ENCODE results near the gene TAS2R8.

Gene TAS2R8

GRCh38 chr12:10810068-10810467 lies 3.0 kb upstream of the TAS2R8 start, which contains the start of gene TAS2R9:
Gene TAS2R9, minus strand, starts transcription at chr12:10810168. Its CDS starts 93 bp downstream, at chr12:10810075.
- H2AFZ ChIP-seq (ENCODE audit: low read depth, low read length) = no peak within 1 kb of the TSS
- H3K23ac ChIP-seq (ENCODE audit: low read length in 2 of 2) = no peak within 1 kb of the TSS
- H4K91ac ChIP-seq (ENCODE audit: low read length) = no peak within 1 kb of the TSS
- H3K27me3 ChIP-seq (ENCODE audit: control insufficient read depth in 1 of 2, insufficient read depth in 1 of 2, low read length in 2 of 2) = no peaks in the 10 kb centered on the region
- no peak within 1 kb of the TSS for H2BK5ac ChIP-seq (ENCODE audit: low read depth, low read length, poor library complexity, severe bottlenecking)
- H4K8ac ChIP-seq (ENCODE audit: low read length) = no peak within 1 kb of the TSS
- H3K4me3 ChIP-seq (ENCODE audit: insufficient read depth in 1 of 2, low read depth in 1 of 2, low read length in 2 of 2) = no peak within 1 kb of the TSS
- H3K4me2 ChIP-seq (ENCODE audit: low read length, poor library complexity, severe bottlenecking) = no peak within 1 kb of the TSS
- H3K79me1 ChIP-seq (replicated peaks; ENCODE audit: low read length, poor library complexity, severe bottlenecking) = no peaks in the 10 kb centered on the region
- H3K9me3 ChIP-seq (ENCODE audit: control insufficient read depth, low read length) = no peaks in the 10 kb centered on the region
- H3K9ac ChIP-seq (ENCODE audit: low read length) = no peak within 1 kb of the TSS
- no peaks in the 10 kb centered on the region for H3K4me1 ChIP-seq (ENCODE audit: control insufficient read depth, insufficient read depth, low read depth, low read length)
- no peak within 1 kb of the TSS for H2AK5ac ChIP-seq (ENCODE audit: low read length, severe bottlenecking)
- H3K36me3 ChIP-seq (ENCODE audit: control insufficient read depth in 1 of 2, insufficient read depth in 2 of 2, low read depth in 1 of 2, low read length in 2 of 2) = no peaks in the 10 kb centered on the region
- no peak within 1 kb of the TSS for H3K18ac ChIP-seq (ENCODE audit: low read depth in 1 of 2, low read length in 2 of 2)
- H3K14ac ChIP-seq (ENCODE audit: low read length in 2 of 2) = no peak within 1 kb of the TSS
- no peak within 1 kb of the TSS for H2BK120ac ChIP-seq (ENCODE audit: low read depth, low read length)
- H2BK12ac ChIP-seq (ENCODE audit: low read length in 2 of 2) = no peak within 1 kb of the TSS
- no peak within 1 kb of the TSS for H3K4ac ChIP-seq (ENCODE audit: low read depth in 1 of 2, low read length in 2 of 2)
- DNase-seq = no peak
- no peak within 1 kb of the TSS for H3K27ac ChIP-seq (ENCODE audit: low read length, poor library complexity, severe bottlenecking)
- no peak within 1 kb of the TSS for H2BK15ac ChIP-seq (ENCODE audit: low read depth, poor library complexity, severe bottlenecking)

- Histone ChIP-seq H3K4me1 (ENCODE audit: control insufficient read depth, insufficient read depth, low read depth, low read length) (no peaks in the 10 kb centered on the region), H3K9ac (ENCODE audit: low read length) (no peak within 1 kb of the TSS), H3K4ac (ENCODE audit: low read depth in 1 of 2, low read length in 2 of 2) (no peak within 1 kb of the TSS), H3K9me3 (ENCODE audit: control insufficient read depth, low read length) (no peaks in the 10 kb centered on the region), H3K27ac (ENCODE audit: low read length, poor library complexity, severe bottlenecking) (no peak within 1 kb of the TSS), H3K18ac (ENCODE audit: low read depth in 1 of 2, low read length in 2 of 2) (no peak within 1 kb of the TSS), H4K8ac (ENCODE audit: low read length) (no peak within 1 kb of the TSS), H2AK5ac (ENCODE audit: low read length, severe bottlenecking) (no peak within 1 kb of the TSS), H2BK12ac (ENCODE audit: low read length in 2 of 2) (no peak within 1 kb of the TSS), H2AFZ (ENCODE audit: low read depth, low read length) (no peak within 1 kb of the TSS), H3K79me1 (replicated peaks; ENCODE audit: low read length, poor library complexity, severe bottlenecking) (no peaks in the 10 kb centered on the region), H3K14ac (ENCODE audit: low read length in 2 of 2) (no peak within 1 kb of the TSS), H3K27me3 (ENCODE audit: control insufficient read depth in 1 of 2, insufficient read depth in 1 of 2, low read length in 2 of 2) (peaks cover 0 to 5% of the 10 kb centered on the region in 2 experiments), H3K36me3 (ENCODE audit: control insufficient read depth in 1 of 2, insufficient read depth in 2 of 2, low read depth in 1 of 2, low read length in 2 of 2) (no peaks in the 10 kb centered on the region), H2BK15ac (ENCODE audit: low read depth, poor library complexity, severe bottlenecking) (no peak within 1 kb of the TSS), H2BK5ac (ENCODE audit: low read depth, low read length, poor library complexity, severe bottlenecking) (no peak within 1 kb of the TSS), H3K4me2 (ENCODE audit: low read length, poor library complexity, severe bottlenecking) (no peak within 1 kb of the TSS), H2BK120ac (ENCODE audit: low read depth, low read length) (no peak within 1 kb of the TSS), H4K91ac (ENCODE audit: low read length) (no peak within 1 kb of the TSS), H3K4me3 (ENCODE audit: insufficient read depth in 1 of 2, low read depth in 1 of 2, low read length in 2 of 2) (no peak within 1 kb of the TSS), H3K23ac (ENCODE audit: low read length in 2 of 2) (no peak within 1 kb of the TSS)
- no peak for DNase-seq
- 89% methylated on average over 3 of the region's 4 CpGs for WGBS
Measured at GRCh38 chr12:10802587-10802986, 4.5 kb downstream of the TAS2R8 start, which contains the start of gene TAS2R7. Gene TAS2R7, minus strand, starts transcription at chr12:10802627. Its CDS starts 57 bp downstream, at chr12:10802570.

GRCh38 chr12:10801741-10802140 lies 5.3 kb downstream of the TAS2R8 start:
- H3K27me3 ChIP-seq (ENCODE audit: control insufficient read depth in 1 of 2, insufficient read depth in 1 of 2, low read length in 2 of 2) = peaks cover 0 to 5% of the 10 kb centered on the region in 2 experiments
- H3K36me3 ChIP-seq (ENCODE audit: control insufficient read depth in 1 of 2, insufficient read depth in 2 of 2, low read depth in 1 of 2, low read length in 2 of 2) = no peaks in the 10 kb centered on the region
- H3K27ac ChIP-seq (ENCODE audit: low read length, poor library complexity, severe bottlenecking) = no peak overlapping the region
- no peak overlapping the region for H2BK12ac ChIP-seq (ENCODE audit: low read length in 2 of 2)
- no peak overlapping the region for H3K4me3 ChIP-seq (ENCODE audit: insufficient read depth in 1 of 2, low read depth in 1 of 2, low read length in 2 of 2)
- H4K8ac ChIP-seq (ENCODE audit: low read length) = no peak overlapping the region
- H3K4me1 ChIP-seq (ENCODE audit: control insufficient read depth, insufficient read depth, low read depth, low read length) = no peaks in the 10 kb centered on the region
- no peak overlapping the region for H4K91ac ChIP-seq (ENCODE audit: low read length)
- H3K4me2 ChIP-seq (ENCODE audit: low read length, poor library complexity, severe bottlenecking) = no peak overlapping the region
- no peaks in the 10 kb centered on the region for H3K79me1 ChIP-seq (replicated peaks; ENCODE audit: low read length, poor library complexity, severe bottlenecking)
- H2BK15ac ChIP-seq (ENCODE audit: low read depth, poor library complexity, severe bottlenecking) = no peak overlapping the region
- H3K9ac ChIP-seq (ENCODE audit: low read length) = no peak overlapping the region
- no peak overlapping the region for H3K23ac ChIP-seq (ENCODE audit: low read length in 2 of 2)
- no peak overlapping the region for H2AFZ ChIP-seq (ENCODE audit: low read depth, low read length)
- H3K9me3 ChIP-seq (ENCODE audit: control insufficient read depth, low read length) = no peaks in the 10 kb centered on the region
- no peak overlapping the region for H2BK120ac ChIP-seq (ENCODE audit: low read depth, low read length)
- no peak overlapping the region for H3K18ac ChIP-seq (ENCODE audit: low read depth in 1 of 2, low read length in 2 of 2)
- WGBS = 75% methylated on average over 5 of the region's 5 CpGs
- no peak overlapping the region for H2AK5ac ChIP-seq (ENCODE audit: low read length, severe bottlenecking)
- no peak overlapping the region for H3K4ac ChIP-seq (ENCODE audit: low read depth in 1 of 2, low read length in 2 of 2)
- H3K14ac ChIP-seq (ENCODE audit: low read length in 2 of 2) = no peak overlapping the region
- DNase-seq = no peak
- H2BK5ac ChIP-seq (ENCODE audit: low read depth, low read length, poor library complexity, severe bottlenecking) = no peak overlapping the region

- no peak for DNase-seq
- Histone ChIP-seq H3K14ac (ENCODE audit: low read length in 2 of 2) (no peak overlapping the region), H3K9ac (ENCODE audit: low read length) (no peak overlapping the region), H3K4me3 (ENCODE audit: insufficient read depth in 1 of 2, low read depth in 1 of 2, low read length in 2 of 2) (no peak overlapping the region), H2BK15ac (ENCODE audit: low read depth, poor library complexity, severe bottlenecking) (no peak overlapping the region), H3K79me1 (replicated peaks; ENCODE audit: low read length, poor library complexity, severe bottlenecking) (no peaks in the 10 kb centered on the region), H3K4me2 (ENCODE audit: low read length, poor library complexity, severe bottlenecking) (no peak overlapping the region), H4K91ac (ENCODE audit: low read length) (no peak overlapping the region), H3K9me3 (ENCODE audit: control insufficient read depth, low read length) (no peaks in the 10 kb centered on the region), H2AK5ac (ENCODE audit: low read length, severe bottlenecking) (no peak overlapping the region), H3K23ac (ENCODE audit: low read length in 2 of 2) (no peak overlapping the region), H4K8ac (ENCODE audit: low read length) (no peak overlapping the region), H3K27ac (ENCODE audit: low read length, poor library complexity, severe bottlenecking) (no peak overlapping the region), H3K18ac (ENCODE audit: low read depth in 1 of 2, low read length in 2 of 2) (no peak overlapping the region), H2AFZ (ENCODE audit: low read depth, low read length) (no peak overlapping the region), H2BK120ac (ENCODE audit: low read depth, low read length) (no peak overlapping the region), H3K4me1 (ENCODE audit: control insufficient read depth, insufficient read depth, low read depth, low read length) (no peaks in the 10 kb centered on the region), H3K4ac (ENCODE audit: low read depth in 1 of 2, low read length in 2 of 2) (no peak overlapping the region), H2BK12ac (ENCODE audit: low read length in 2 of 2) (no peak overlapping the region), H3K27me3 (ENCODE audit: control insufficient read depth in 1 of 2, insufficient read depth in 1 of 2, low read length in 2 of 2) (no peaks in the 10 kb centered on the region), H2BK5ac (ENCODE audit: low read depth, low read length, poor library complexity, severe bottlenecking) (no peak overlapping the region), H3K36me3 (ENCODE audit: control insufficient read depth in 1 of 2, insufficient read depth in 2 of 2, low read depth in 1 of 2, low read length in 2 of 2) (no peaks in the 10 kb centered on the region)
- WGBS = 78% methylated on average over 2 of the region's 2 CpGs
Measured at GRCh38 chr12:10794222-10794621, 12.9 kb downstream of the TAS2R8 start.

Data from mesenchymal stem cell (in vitro differentiated cells and primary cell).